Fibroblast of the aortic adventitia (primary cell): Measurements from ENCODE around the gene FLT4. TPM values are rescaled to one million over a fixed set of nuclear protein-coding genes. Genes with fewer than 3 reads are reported as not detected.

ENCODE experiments used
- DNase-seq: peaks from one replicate; pipeline ENCODE4 v3.0.0-alpha.2; 2010; ENCODE audit warnings: low read depth
- H3K4me3 ChIP-seq: 2 replicates; pipeline ENCODE4 v1.5.1; 2011; ENCODE audit warnings: low read depth, mild to moderate bottlenecking, control low read depth, low read length, moderate library complexity
- total RNA-seq: library from RNA; depleted of rRNA; stranded (reverse); fragments of >200 nt; gene quantifications from 2 replicates; pipeline ENCODE4 v1.2.3, GENCODE V29; 2012; ENCODE audit warnings: low replicate concordance
- TF ChIP-seq, protein P1 (sequence below): IDR thresholded peaks from 2 replicates; pipeline ENCODE4 v1.5.1; 2011; ENCODE audit warnings: mild to moderate bottlenecking, low read length, control low read depth, inconsistent platforms; ENCODE audit not compliant: insufficient read depth

Gene FLT4
- total RNA-seq, 1 donor, result 0.09 TPM

- no peak for DNase-seq
- H3K4me3 ChIP-seq, result no peak overlapping the region
- TF ChIP-seq, protein P1, sequence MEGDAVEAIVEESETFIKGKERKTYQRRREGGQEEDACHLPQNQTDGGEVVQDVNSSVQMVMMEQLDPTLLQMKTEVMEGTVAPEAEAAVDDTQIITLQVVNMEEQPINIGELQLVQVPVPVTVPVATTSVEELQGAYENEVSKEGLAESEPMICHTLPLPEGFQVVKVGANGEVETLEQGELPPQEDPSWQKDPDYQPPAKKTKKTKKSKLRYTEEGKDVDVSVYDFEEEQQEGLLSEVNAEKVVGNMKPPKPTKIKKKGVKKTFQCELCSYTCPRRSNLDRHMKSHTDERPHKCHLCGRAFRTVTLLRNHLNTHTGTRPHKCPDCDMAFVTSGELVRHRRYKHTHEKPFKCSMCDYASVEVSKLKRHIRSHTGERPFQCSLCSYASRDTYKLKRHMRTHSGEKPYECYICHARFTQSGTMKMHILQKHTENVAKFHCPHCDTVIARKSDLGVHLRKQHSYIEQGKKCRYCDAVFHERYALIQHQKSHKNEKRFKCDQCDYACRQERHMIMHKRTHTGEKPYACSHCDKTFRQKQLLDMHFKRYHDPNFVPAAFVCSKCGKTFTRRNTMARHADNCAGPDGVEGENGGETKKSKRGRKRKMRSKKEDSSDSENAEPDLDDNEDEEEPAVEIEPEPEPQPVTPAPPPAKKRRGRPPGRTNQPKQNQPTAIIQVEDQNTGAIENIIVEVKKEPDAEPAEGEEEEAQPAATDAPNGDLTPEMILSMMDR, result no peak
These were observed 65.7 kb downstream of the FLT4 start for GRCh38 chr5:180583738-180584137.

DNA sequence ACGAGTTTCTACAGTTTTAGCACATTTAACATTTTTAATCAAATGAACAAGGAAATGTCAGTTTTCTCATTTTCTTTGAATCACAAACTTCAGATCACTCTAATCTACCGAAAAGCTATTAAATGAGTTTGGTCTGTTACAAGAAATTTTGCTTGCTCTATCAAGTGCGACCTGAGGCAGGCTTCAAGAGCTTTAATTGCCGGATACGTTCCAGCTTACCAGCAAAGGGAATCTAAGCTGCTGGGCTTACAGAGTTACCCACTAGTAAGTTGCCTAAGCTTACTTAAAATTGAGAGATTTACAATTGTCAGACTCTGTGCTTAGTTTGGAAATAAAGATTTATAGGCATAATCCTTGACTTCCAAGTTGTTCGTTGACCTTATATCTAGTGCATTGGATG, 68.7 kb downstream of the FLT4 start:
- no peak for DNase-seq
- TF ChIP-seq, protein P1, result no peak

GRCh38 chr5:180575571-180575970, 73.8 kb downstream of the FLT4 start:
- no peak overlapping the region for H3K4me3 ChIP-seq
- DNase-seq, result peak; percentile 59
- TF ChIP-seq, protein P1, result no peak

More for the DNA sequence above, 68.7 kb downstream of the FLT4 start:
- H3K4me3 ChIP-seq, result no peak overlapping the region

DNA sequence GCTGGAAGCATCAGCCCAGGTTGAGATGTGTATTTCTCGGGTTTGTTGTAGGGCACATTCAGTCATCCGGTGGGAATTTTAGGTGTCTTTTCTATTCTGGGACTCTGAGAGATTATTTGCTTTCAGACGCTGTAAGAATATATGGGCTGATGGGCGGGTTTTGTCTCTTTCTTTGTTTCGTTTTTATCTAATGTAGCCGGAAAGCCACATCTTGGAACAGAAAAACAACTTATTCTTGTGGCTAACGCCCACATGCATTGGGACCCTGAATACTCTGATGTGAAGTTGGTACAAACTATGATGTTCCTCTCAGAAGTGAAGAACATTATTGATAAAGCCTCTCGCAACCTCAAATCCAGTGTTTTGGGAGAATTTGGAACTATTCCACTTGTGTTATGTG, 80.5 kb downstream of the FLT4 start:
- H3K4me3 ChIP-seq, result no peak overlapping the region
- TF ChIP-seq, protein P1, result no peak
- no peak for DNase-seq

GRCh38 chr5:180563994-180564393, 85.4 kb downstream of the FLT4 start:
- TF ChIP-seq, protein P1, result no peak
- no peak for DNase-seq
- H3K4me3 ChIP-seq, result no peak overlapping the region

DNA sequence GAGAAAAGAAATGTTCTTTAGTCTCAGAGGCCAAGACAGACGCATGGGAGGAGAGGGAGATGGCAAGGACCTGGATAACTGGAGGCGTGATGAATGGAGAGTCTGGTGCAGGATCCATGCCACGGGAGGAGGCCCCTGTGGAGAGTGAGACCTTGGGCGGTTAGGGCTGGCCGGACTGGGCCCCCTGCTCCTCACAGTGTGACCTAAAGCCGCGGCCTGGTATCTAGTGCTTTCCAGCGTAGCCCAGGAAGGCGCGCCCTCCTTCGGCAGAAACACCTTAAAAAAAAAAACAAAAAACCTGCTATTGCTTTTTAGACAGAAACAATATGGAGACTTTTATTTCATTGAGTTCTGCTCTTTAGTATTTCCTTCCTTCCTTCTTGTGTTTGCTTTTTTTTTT, 91.2 kb downstream of the FLT4 start:
- TF ChIP-seq, protein P1, result no peak
- no peak for DNase-seq
- no peak overlapping the region for H3K4me3 ChIP-seq

DNA sequence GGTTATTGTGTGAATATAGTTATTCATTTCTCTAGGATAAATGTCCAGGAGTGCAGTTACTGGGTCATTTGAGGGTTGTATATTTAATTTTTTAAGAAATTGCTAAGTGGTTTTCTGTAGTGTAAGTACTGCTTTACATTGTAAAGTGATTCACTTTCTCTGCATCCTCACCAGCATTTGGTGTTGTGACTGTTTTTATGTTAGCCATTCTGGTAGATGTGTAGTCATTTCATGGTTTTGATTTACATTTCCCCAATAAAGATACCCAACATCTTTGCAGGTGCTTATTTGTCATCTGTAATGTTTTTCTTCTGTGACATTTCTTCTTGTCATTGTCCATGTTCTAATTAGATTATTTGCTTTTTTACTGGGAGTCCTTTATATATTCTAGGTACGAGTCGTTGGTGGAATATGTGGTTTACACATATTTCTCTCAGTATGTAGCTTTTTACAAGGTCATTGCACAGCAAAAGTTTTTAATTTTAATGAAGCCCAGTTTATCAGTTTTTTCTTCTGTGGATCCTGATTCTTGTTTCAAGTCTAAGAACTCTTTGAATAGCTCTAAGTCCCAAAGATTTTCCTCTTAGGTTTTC, 92.1 kb downstream of the FLT4 start:
- no peak overlapping the region for H3K4me3 ChIP-seq
- DNase-seq, result no peak
- TF ChIP-seq, protein P1, result no peak
